Left ventricle myocardium inferior (tissue), 1 donor: ENCODE results near the gene PLAAT3. TPM values are rescaled to one million over a fixed set of nuclear protein-coding genes. Genes with fewer than 3 reads are reported as not detected.
A peak's percentile ranks its signal among the peaks of the same experiment; 100 is the strongest.
"Not testable (repeated sequence)": the region's sequence is repeated elsewhere in the genome, so short reads cannot be mapped to it uniquely, and the experiment has no call there.

ENCODE experiments used
- DNase-seq: peaks from one replicate; pipeline ENCODE4 v3.0.0-alpha.2; 2020
- H3K27ac ChIP-seq: fragments of 200-600 bp; replicated peaks from 2 replicates; pipeline ENCODE4 v1.8.0; 2021
- H3K27me3 ChIP-seq: fragments of 200-600 bp; 2 replicates; pipeline ENCODE4 v1.8.0; 2021; ENCODE audit warnings: low read depth
- H3K36me3 ChIP-seq: fragments of 200-600 bp; 2 replicates; pipeline ENCODE4 v1.8.0; 2021
- H3K4me1 ChIP-seq: fragments of 200-600 bp; 2 replicates; pipeline ENCODE4 v1.8.0; 2021
- H3K4me3 ChIP-seq: fragments of 200-600 bp; 2 replicates; pipeline ENCODE4 v1.8.0; 2021; ENCODE audit warnings: mild to moderate bottlenecking, moderate library complexity
- H3K9me3 ChIP-seq: fragments of 200-600 bp; replicated peaks from 2 replicates; pipeline ENCODE4 v1.8.0; 2021
- intact Hi-C: fragments of 100-400 bp; cut with micrococcal nuclease; formaldehyde crosslinking; loops from one replicate; pipeline ENCODE4 v1.11.0; 2022
- total RNA-seq: library from RNA; stranded (reverse); fragmentation: NEBNext Ultra II Directional; extraction: Animal tissue kit (Norgen Biotek cat#: 25700); gene quantifications from one replicate; pipeline ENCODE4 v1.2.1, GENCODE V29; 2021
- TF ChIP-seq, protein P1 (sequence below): fragments of 200-600 bp; IDR thresholded peaks from 2 replicates; pipeline ENCODE4 v1.8.0; 2021; ENCODE audit warnings: antibody characterized with exemption, mild to moderate bottlenecking, borderline replicate concordance
- donor health status: DM: no; HTN: yes; CAD: no; lungs with severe emphysema.

Gene PLAAT3
- total RNA-seq, 1 donor from 2014 or later, result 144 TPM

DNA sequence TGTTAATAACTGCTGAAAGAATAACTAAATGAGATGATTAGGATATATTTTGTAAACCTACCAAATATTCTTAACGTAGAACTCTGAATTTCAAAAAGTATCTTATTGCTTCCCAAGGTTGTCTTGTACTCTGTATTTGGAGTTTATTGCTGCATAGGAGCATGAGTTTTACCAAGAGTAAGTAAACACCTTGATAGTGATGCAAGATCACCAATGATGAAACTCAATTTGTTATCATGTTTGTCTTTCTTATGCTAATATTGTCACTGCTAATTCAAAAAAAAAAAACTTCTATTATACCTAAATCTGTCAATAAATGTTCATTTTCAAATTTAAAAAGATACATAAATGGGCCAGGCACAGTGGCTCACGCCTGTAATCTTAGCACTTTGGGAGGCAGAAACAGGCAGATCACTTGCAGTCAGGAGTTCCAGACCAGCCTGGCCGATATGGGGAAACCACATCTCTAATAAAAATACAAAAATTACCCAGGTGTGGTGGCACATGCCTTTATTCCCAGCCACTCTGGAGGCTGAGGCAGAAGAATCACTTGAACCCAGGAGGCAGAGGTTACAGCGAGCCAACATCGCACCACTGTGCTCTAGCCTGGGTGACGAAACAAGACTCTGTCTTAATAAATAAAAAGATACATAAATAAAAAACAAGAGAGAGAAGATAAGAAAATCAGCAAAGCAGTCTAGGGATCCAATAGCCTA, 27.6 kb downstream of the PLAAT3 start:
- H3K4me3 ChIP-seq, result no peak overlapping the region
- no peaks in the 10 kb centered on the region for H3K27me3 ChIP-seq
- no peak for DNase-seq
- TF ChIP-seq, protein P1, sequence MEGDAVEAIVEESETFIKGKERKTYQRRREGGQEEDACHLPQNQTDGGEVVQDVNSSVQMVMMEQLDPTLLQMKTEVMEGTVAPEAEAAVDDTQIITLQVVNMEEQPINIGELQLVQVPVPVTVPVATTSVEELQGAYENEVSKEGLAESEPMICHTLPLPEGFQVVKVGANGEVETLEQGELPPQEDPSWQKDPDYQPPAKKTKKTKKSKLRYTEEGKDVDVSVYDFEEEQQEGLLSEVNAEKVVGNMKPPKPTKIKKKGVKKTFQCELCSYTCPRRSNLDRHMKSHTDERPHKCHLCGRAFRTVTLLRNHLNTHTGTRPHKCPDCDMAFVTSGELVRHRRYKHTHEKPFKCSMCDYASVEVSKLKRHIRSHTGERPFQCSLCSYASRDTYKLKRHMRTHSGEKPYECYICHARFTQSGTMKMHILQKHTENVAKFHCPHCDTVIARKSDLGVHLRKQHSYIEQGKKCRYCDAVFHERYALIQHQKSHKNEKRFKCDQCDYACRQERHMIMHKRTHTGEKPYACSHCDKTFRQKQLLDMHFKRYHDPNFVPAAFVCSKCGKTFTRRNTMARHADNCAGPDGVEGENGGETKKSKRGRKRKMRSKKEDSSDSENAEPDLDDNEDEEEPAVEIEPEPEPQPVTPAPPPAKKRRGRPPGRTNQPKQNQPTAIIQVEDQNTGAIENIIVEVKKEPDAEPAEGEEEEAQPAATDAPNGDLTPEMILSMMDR, result no peak
- intact Hi-C loops, result no loop called here
- peaks cover 28% of the 10 kb centered on the region for H3K4me1 ChIP-seq
- peaks cover 95% of the 10 kb centered on the region for H3K36me3 ChIP-seq
- H3K27ac ChIP-seq, result no peak overlapping the region
- peaks cover 8% of the 10 kb centered on the region for H3K9me3 ChIP-seq

DNA sequence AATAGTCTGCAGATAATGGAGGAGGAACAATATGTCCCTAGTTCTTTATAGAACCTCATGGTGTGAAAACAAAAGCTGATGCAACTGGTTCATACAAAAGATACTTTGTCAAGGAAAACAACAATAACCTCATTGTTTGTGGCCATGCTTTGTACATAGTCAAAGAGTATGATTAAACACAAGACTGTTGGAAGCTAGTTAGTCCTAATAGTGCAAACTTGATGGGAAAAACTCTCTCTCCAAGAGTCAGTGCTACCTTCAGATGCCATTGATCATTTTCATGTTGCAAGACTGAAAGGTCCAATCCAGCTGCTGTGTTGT, 30.9 kb downstream of the PLAAT3 start:
- H3K9me3 ChIP-seq, result peaks cover 36% of the 10 kb centered on the region
- no peak overlapping the region for H3K27ac ChIP-seq
- no peak overlapping the region for H3K4me3 ChIP-seq
- H3K4me1 ChIP-seq, result peaks cover 18% of the 10 kb centered on the region
- no peaks in the 10 kb centered on the region for H3K27me3 ChIP-seq
- intact Hi-C loops, result no loop called here
- no peak for DNase-seq
- peaks cover 83% of the 10 kb centered on the region for H3K36me3 ChIP-seq
- TF ChIP-seq, protein P1, result no peak

DNA sequence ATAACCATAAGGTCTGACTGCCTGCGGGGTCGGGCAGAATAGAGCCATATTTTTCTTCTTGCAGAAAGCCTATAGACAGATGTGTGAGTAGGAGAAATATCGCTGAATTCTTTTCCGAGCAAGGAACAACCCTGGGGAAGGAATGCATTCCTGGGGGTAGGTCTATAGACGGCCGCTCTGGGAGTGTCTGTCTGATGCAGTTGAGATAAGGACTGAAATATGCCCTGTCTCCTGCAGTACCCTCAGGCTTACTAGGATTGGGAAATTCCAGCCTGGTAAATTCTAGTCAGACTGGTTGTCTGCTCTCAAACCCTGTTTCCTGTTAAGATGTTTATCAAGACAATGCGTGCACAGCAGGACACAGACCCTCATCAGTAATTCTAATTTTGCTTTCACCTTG, 33.0 kb downstream of the PLAAT3 start:
- Histone ChIP-seq H3K36me3 (peaks cover 62% of the 10 kb centered on the region), H3K9me3 (peaks cover 36% of the 10 kb centered on the region)
- H3K27me3 ChIP-seq, H3K4me3 ChIP-seq, H3K4me1 ChIP-seq, intact Hi-C loops, DNase-seq, H3K27ac ChIP-seq: not testable (repeated sequence)

DNA sequence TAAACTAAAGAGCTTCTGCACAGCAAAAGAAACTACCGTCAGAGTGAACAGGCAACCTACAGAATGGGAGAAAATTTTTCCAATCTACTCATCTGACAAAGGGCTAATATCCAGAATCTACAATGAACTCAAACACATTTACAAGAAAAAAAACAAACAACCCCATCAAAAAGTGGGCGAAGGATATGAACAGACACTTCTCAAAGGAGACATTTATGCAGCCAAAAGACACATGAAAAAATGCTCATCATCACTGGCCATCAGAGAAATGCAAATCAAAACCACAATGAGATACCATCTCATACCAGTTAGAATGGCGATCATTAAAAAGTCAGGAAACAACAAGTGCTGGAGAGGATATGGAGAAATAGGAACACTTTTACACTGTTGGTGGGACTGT, 35.4 kb downstream of the PLAAT3 start:
- DNase-seq, H3K27me3 ChIP-seq, H3K4me3 ChIP-seq, H3K27ac ChIP-seq, intact Hi-C loops: not testable (repeated sequence)
- Histone ChIP-seq H3K36me3 (peaks cover 42% of the 10 kb centered on the region), H3K4me1 (peaks cover 27% of the 10 kb centered on the region), H3K9me3 (peaks cover 36% of the 10 kb centered on the region)

DNA sequence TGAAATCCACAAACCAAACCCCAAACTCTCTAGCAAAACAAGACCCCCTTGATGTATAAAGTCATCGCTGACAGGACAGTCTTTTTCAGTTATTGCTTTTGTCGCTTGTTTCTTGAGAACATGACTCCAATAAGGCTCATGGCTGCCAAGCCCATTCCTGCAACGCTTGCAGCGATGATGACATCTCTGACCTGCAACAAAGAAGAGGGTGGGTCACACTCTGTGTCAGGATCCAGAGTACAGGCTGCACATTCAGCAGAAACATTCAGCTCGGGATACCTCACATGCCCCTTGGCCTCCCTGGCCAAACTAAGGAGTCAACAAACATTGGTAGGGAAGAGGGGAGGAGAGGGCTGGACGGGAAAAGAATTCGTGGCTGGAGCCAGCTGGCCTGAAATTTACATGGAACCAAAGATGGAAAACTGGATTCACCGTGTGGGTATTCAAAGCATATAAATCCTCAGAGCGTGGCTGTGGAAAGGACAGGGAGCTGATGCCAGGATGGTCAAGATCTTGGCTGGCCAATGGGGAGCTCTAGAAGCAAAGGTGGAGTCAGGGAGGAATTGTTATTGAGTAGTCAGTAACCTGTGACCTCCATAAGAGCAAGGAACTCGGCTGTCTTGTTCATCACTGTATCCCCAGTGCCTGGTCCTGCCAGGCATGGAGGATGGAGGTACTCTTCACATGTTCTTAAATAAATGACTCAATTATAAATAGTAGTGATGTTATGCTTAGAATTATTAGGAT, 39.2 kb downstream of the PLAAT3 start:
- H3K36me3 ChIP-seq, result peaks cover 4% of the 10 kb centered on the region
- DNase-seq, result peak; percentile 33
- peak overlapping the region; percentile 50 for H3K4me3 ChIP-seq
- no peaks in the 10 kb centered on the region for H3K27me3 ChIP-seq
- peaks cover 12% of the 10 kb centered on the region for H3K9me3 ChIP-seq
- H3K27ac ChIP-seq, result peak overlapping the region; percentile 80
- intact Hi-C loops, result no loop called here
- TF ChIP-seq, protein P1, result no peak
- peaks cover 25% of the 10 kb centered on the region for H3K4me1 ChIP-seq

DNA sequence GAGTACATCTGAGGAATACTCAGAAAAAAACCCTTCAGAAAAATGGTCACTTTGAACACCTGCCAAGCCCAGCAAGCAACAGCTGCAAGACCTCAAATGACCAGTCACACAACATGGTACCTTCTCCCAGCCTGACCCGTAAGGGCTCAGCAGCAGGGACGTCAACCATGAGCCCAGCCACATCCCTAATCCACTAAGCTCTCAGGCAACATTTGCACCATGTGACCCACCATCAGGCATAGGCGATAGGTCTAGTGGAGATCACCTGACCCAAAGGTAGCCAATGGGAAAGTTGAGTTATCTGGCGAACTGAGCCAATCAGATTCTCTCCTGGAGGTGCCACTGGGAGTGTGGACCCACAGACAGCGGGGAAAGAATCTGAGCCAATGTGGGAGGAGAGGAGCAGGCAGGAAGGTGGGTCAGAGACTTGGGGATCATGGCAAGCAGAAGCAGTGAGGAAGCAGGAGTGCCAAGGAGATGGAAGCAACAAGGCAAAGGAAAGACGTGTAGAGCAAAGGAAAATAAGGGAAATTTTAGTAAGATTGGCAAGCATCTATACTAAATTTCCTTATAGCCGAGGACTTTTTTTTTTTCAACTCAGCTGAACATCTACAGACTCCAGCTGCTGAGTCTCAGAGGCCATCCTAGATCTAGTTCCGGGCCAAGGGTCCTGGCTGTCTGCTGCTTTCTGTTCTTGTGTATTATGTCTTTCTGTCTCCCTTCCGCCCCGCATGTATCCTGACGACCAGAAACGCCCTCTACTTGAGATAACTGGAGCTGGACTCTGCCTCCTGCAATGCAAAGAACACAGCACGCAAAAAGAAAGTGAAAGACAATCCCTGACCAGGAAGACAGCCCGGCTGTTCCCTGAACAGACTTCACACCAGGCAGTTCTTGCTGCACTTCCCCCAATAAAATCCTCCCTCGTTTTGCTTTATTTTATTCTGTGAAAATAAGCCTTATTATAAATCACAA, 40.1 kb downstream of the PLAAT3 start:
- Histone ChIP-seq H3K4me1 (peaks cover 25% of the 10 kb centered on the region), H3K9me3 (peaks cover 4% of the 10 kb centered on the region), H3K27ac (peak overlapping the region; percentile 80), H3K36me3 (no peaks in the 10 kb centered on the region), H3K4me3 (peak overlapping the region; percentile 50), H3K27me3 (no peaks in the 10 kb centered on the region)
- TF ChIP-seq, protein P1, result peak; percentile 9
- intact Hi-C loops, result no loop called here
- peak; percentile 26 for DNase-seq
